Adrenal gland (tissue), 12 donors: ENCODE measurements around the gene AOPEP. TPM values are rescaled to one million over a fixed set of nuclear protein-coding genes. Genes with fewer than 3 reads are reported as not detected.

Source experiments
- DNase-seq, 7 donors: peaks; one replicate each; pipeline ENCODE4 v3.0.0-alpha.2; 2019 to 2020
- H3K27ac ChIP-seq, 5 donors: fragments of 200-600 bp; sonication (generic) in 4 of 5; 1 replicate in 3 of 5; 2 replicates in 2 of 5; pipeline versions ENCODE4 v1.5.1 to v1.8.0; 2016 to 2020; ENCODE audit warnings: mild to moderate bottlenecking in 1 of 5
- H3K27me3 ChIP-seq: fragments of 200-600 bp; 2 replicates; pipeline ENCODE4 v1.8.0; 2021
- H3K36me3 ChIP-seq, 2 donors: fragments of 200-600 bp; replicated peaks in 1 of 2; 1 replicate in 1 of 2; 2 replicates in 1 of 2; pipeline versions ENCODE4 v1.5.1 to v1.8.0; 2018 to 2022
- H3K4me1 ChIP-seq, 2 donors: fragments of 200-600 bp; replicated peaks in 1 of 2; 1 replicate in 1 of 2; 2 replicates in 1 of 2; pipeline versions ENCODE4 v1.5.1 to v1.8.0; 2018 to 2021
- H3K4me3 ChIP-seq, 4 donors: fragments of 200-600 bp; sonication (generic) in 3 of 4; one replicate each; pipeline ENCODE4 v1.5.1; 2016 to 2018
- H3K9me3 ChIP-seq, 3 donors: fragments of 200-600 bp; sonication (generic) in 1 of 3; replicated peaks in 1 of 3; 1 replicate in 2 of 3; 2 replicates in 1 of 3; pipeline versions ENCODE4 v1.5.1 to v1.8.0; 2016 to 2021
- POLR2A ChIP-seq, 2 donors: fragments of 450-650 bp; IDR thresholded peaks; one replicate each; pipeline ENCODE4 v1.6.1; 2017; ENCODE audit warnings: antibody characterized with exemption in 2 of 2, mild to moderate bottlenecking in 2 of 2, moderate library complexity in 1 of 2
- WGBS, 4 donors: extraction: QIAGEN DNeasy Blood & Tissue Kit in 2 of 4; methylation state at CpG; one replicate each; pipeline versions ENCODE4 v1.1.5 to v1.1.7; 2013 to 2017; 5-methylcytosine and 5-hydroxymethylcytosine counted together
- intact Hi-C, 2 donors: fragments of 100-400 bp; cut with DNase I; formaldehyde crosslinking; loops; one replicate each; pipeline versions ENCODE4 v1.14.1 to v1.15.0; 2022 to 2023
- polyA plus RNA-seq, 3 donors: library from polyadenylated mRNA; stranded (reverse); fragments of 200-250 nt in 2 of 3; fragments of 350-450 nt in 1 of 3; fragmentation: Illumina TruSeq in 1 of 3; extraction: RNeasy Lipid Tissue Mini Kit (QIAGEN cat#74804) in 1 of 3; gene quantifications; one replicate each; pipeline ENCODE4 v1.2.3, GENCODE V29; 2013 to 2014
- total RNA-seq, 9 donors: library from RNA; depleted of rRNA in 4 of 9; stranded (reverse); fragments of >200 nt in 4 of 9; fragments of 120-200 nt in 1 of 9; fragmentation: NEBNext Ultra II Directional in 1 of 9; extraction: Animal tissue kit (Norgen Biotek cat#: 25700) in 1 of 9; gene quantifications; one replicate each; pipeline versions ENCODE4 v1.1.0 to v1.2.4, GENCODE V29; 2013 to 2023
- TF ChIP-seq, protein P1 (sequence below), 6 experiments: fragments of 450-650 bp in 4 of 6; fragments of 200-600 bp in 2 of 6; sonication (generic) in 1 of 6; IDR thresholded peaks; 1 replicate in 5 of 6; 2 replicates in 1 of 6; pipeline versions ENCODE4 v1.5.1 to v1.8.0; 2016 to 2021; ENCODE audit warnings: antibody characterized with exemption in 6 of 6, mild to moderate bottlenecking in 2 of 6, moderate library complexity in 1 of 6
- donor health status: healthy with polysubstance abuse.
- donor health status: Bipolar disorder and iron deficiency.
- donor health status: DM: yes; HTN: yes; CAD: no.
- donor health status: DM: no; HTN: no; CAD: no.
- donor health status: DM: no; HTN: no; CAD: no.
- donor health status: DM: yes; HTN: yes; CAD: no.

AOPEP gene
- total and polyA plus RNA-seq, 12 donors, result 31.0 to 99.6 (median 71.0) TPM

DNA sequence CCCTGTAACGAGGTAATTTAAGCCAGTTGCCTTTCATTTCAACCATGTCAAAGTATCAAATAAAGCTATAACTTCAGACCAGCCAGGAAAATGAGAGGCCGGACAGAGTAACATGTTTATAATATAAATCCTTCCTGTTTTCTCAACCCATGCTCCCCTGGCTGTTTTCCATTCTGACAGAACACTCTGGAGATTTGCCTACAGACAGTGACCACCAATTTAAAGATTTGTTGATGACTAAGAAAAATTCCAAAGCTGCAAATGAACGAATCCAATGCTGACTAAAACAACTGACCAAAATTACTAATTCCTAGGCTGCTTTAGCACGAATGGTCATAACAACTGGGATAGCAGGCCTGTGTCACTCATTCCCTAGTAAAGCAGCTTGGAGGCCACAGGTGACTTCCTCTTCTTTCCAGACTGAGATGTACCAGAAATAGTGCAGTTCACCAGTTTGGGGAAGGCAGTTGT is 141.4 kb downstream of the AOPEP start:
- DNase-seq, result peak in 1 of 7 donors; percentile 25
- H3K27me3 ChIP-seq, result no peaks in the 10 kb centered on the region
- TF ChIP-seq POLR2A (IDR thresholded peaks at IDR 0.05), result no peak
- TF ChIP-seq, protein P1, sequence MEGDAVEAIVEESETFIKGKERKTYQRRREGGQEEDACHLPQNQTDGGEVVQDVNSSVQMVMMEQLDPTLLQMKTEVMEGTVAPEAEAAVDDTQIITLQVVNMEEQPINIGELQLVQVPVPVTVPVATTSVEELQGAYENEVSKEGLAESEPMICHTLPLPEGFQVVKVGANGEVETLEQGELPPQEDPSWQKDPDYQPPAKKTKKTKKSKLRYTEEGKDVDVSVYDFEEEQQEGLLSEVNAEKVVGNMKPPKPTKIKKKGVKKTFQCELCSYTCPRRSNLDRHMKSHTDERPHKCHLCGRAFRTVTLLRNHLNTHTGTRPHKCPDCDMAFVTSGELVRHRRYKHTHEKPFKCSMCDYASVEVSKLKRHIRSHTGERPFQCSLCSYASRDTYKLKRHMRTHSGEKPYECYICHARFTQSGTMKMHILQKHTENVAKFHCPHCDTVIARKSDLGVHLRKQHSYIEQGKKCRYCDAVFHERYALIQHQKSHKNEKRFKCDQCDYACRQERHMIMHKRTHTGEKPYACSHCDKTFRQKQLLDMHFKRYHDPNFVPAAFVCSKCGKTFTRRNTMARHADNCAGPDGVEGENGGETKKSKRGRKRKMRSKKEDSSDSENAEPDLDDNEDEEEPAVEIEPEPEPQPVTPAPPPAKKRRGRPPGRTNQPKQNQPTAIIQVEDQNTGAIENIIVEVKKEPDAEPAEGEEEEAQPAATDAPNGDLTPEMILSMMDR (IDR thresholded peaks at IDR 0.05), result no peak
- H3K4me1 ChIP-seq, result peaks cover 9 to 71% of the 10 kb centered on the region in 2 donors
- H3K9me3 ChIP-seq, result no peaks in the 10 kb centered on the region
- intact Hi-C loops, result no loop called here
- 23 to 34% (median 28%) methylated on average over 4 of the region's 4 CpGs for WGBS, 4 donors
- H3K36me3 ChIP-seq, result no peaks in the 10 kb centered on the region
- peak overlapping the region; percentile 56 to 90 (median 84) for H3K27ac ChIP-seq
- H3K4me3 ChIP-seq, result no peak overlapping the region

DNA sequence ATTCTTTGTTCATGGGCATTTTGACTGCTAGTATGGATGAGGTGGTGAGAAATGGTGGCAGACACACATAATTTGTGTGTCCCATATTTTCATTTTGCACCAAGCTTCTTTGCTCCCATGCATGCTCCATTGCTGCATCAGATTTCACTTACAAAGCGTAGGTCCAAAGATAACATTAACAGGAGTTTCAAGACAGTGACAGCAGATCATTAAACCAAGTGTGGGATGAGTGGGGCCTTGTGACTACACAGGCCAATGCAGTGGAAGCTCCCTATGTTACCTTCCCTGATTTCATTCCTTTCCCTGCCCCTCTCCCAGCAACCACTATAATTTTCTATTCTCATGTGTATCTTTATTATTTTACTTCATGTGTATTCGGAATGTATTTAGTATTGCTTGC is 142.0 kb downstream of the AOPEP start:
- WGBS, 4 donors, result 91 to 99% (median 97%) methylated on average over 2 of the region's 2 CpGs
- Histone ChIP-seq H3K4me3 (no peak overlapping the region), H3K9me3 (no peaks in the 10 kb centered on the region), H3K4me1 (peaks cover 9 to 77% of the 10 kb centered on the region in 2 donors), H3K27me3 (no peaks in the 10 kb centered on the region), H3K27ac (peak overlapping the region in 4 of 5 donors; percentile 81 to 90 (median 86)), H3K36me3 (no peaks in the 10 kb centered on the region)
- TF ChIP-seq, protein P1 (IDR thresholded peaks at IDR 0.05), result no peak
- no peak for TF ChIP-seq POLR2A (IDR thresholded peaks at IDR 0.05)
- intact Hi-C loops, result no loop called here
- DNase-seq, result no peak

DNA sequence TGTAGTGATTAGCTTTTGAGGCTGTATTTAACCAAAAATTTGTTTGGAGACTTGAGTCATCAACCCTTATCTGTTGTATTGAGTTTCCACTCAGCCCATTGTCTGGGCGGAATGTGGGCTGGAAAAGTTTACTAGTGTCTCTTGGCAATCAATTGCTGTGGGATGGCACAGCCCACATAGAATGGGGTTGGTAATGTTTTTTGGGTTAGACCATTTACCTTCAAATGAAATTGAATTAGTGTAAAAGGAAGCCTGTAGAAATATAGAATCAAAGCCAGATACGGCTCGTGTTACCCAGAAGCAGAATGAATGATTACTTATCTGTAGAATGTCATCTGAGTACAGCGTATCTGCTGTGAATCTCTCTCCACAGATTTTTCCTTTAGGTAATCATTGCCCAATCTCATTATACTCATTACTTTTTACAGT is 142.9 kb downstream of the AOPEP start:
- intact Hi-C loops, result no loop called here
- Histone ChIP-seq H3K27me3 (no peaks in the 10 kb centered on the region), H3K4me1 (peaks cover 10 to 84% of the 10 kb centered on the region in 2 donors), H3K36me3 (no peaks in the 10 kb centered on the region), H3K27ac (peak overlapping the region in 2 of 5 donors; percentile 7 to 90), H3K4me3 (no peak overlapping the region), H3K9me3 (peaks cover 0 to 2% (median 0%) of the 10 kb centered on the region in 3 donors)
- peak in 4 of 7 donors; percentile 31 to 62 (median 44) for DNase-seq
- no peak for TF ChIP-seq POLR2A (IDR thresholded peaks at IDR 0.05)
- TF ChIP-seq, protein P1 (IDR thresholded peaks at IDR 0.05), result no peak
- 56 to 72% (median 62%) methylated on average over 4 of the region's 4 CpGs for WGBS, 4 donors

DNA sequence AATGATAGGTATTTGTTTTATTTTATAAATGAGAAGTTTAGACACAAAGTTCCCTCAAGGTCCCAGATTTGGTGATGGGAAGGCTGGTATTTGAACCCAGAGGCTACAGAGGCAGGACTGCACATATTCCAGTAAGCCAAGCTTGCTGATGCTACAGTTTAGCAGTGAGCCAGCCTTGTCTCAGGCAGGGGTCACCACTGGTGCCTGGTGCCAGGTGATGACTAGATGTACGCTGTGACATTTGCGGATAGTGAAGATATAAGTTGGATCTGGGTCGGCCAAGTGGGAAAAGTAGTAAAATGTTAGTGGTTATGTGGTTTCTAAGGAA is 143.9 kb downstream of the AOPEP start:
- no peak for TF ChIP-seq POLR2A (IDR thresholded peaks at IDR 0.05)
- TF ChIP-seq, protein P1 (IDR thresholded peaks at IDR 0.05), result no peak
- no peaks in the 10 kb centered on the region for H3K36me3 ChIP-seq
- no peak overlapping the region for H3K4me3 ChIP-seq
- intact Hi-C loops, result no loop called here
- no peak for DNase-seq
- 94 to 98% (median 97%) methylated on average over 3 of the region's 3 CpGs for WGBS, 4 donors
- no peak overlapping the region for H3K27ac ChIP-seq
- H3K27me3 ChIP-seq, result no peaks in the 10 kb centered on the region
- peaks cover 14 to 79% of the 10 kb centered on the region in 2 donors for H3K4me1 ChIP-seq
- H3K9me3 ChIP-seq, result peaks cover 0 to 3% (median 0%) of the 10 kb centered on the region in 3 donors
